CD14-positive monocyte (primary cell): ENCODE results near the gene ALPK3. TPM values are rescaled to one million over a fixed set of nuclear protein-coding genes. Genes with fewer than 3 reads are reported as not detected.

Source experiments
- DNase-seq, 3 donors: peaks; one replicate each; pipeline ENCODE4 v3.0.0-alpha.2; 2011 to 2022
- H2AFZ ChIP-seq: 2 replicates; pipeline ENCODE4 v1.6.0; 2012; ENCODE audit warnings: mild to moderate bottlenecking, low read depth, low read length, inconsistent platforms; ENCODE audit not compliant: insufficient read depth, poor library complexity, severe bottlenecking
- H3K27ac ChIP-seq, 2 donors: 1 replicate in 1 of 2; 2 replicates in 1 of 2; pipeline ENCODE4 v1.5.1; 2012 to 2013; ENCODE audit warnings: low read length in 2 of 2, control low read depth in 1 of 2, inconsistent platforms in 1 of 2, low read depth in 1 of 2, mild to moderate bottlenecking in 1 of 2
- H3K27me3 ChIP-seq, 2 donors: one replicate each; pipeline versions ENCODE4 v1.6.0 to v1.6.1; 2011 to 2013; ENCODE audit warnings: low read length in 2 of 2; ENCODE audit not compliant: control insufficient read depth in 2 of 2, insufficient read depth in 2 of 2
- H3K36me3 ChIP-seq, 2 donors: replicated peaks in 1 of 2; 1 replicate in 1 of 2; 2 replicates in 1 of 2; pipeline versions ENCODE4 v1.5.1 to v1.6.1; 2012 to 2013; ENCODE audit warnings: low read length in 2 of 2, control low read depth in 1 of 2, inconsistent platforms in 1 of 2, mild to moderate bottlenecking in 1 of 2; ENCODE audit not compliant: insufficient read depth in 2 of 2, control insufficient read depth in 1 of 2
- H3K4me1 ChIP-seq, 2 donors: 1 replicate in 1 of 2; 2 replicates in 1 of 2; pipeline versions ENCODE4 v1.5.1 to v1.6.1; 2012 to 2013; ENCODE audit warnings: low read length in 2 of 2, control low read depth in 1 of 2, inconsistent platforms in 1 of 2, mild to moderate bottlenecking in 1 of 2, moderate library complexity in 1 of 2; ENCODE audit not compliant: insufficient read depth in 2 of 2, control insufficient read depth in 1 of 2
- H3K4me2 ChIP-seq: replicated peaks from 2 replicates; pipeline ENCODE3; 2012; ENCODE audit warnings: low read length, moderate library complexity, mild to moderate bottlenecking; ENCODE audit not compliant: poor library complexity, severe bottlenecking; ENCODE audit errors: extremely low read depth
- H3K4me3 ChIP-seq, 3 experiments: fragments of 200-600 bp in 1 of 3; sonication (generic) in 1 of 3; replicated peaks in 1 of 3; 1 replicate in 2 of 3; 2 replicates in 1 of 3; pipeline ENCODE4 v1.5.1; 2011 to 2013; ENCODE audit warnings: low read length in 3 of 3, mild to moderate bottlenecking in 3 of 3, control low read depth in 2 of 3, low read depth in 2 of 3, inconsistent platforms in 1 of 3, moderate library complexity in 1 of 3
- H3K79me2 ChIP-seq: 2 replicates; pipeline ENCODE4 v1.6.0; 2012; ENCODE audit warnings: mild to moderate bottlenecking, control low read depth, inconsistent platforms, low read length, moderate library complexity; ENCODE audit not compliant: insufficient read depth
- H3K9ac ChIP-seq: 2 replicates; pipeline ENCODE4 v1.6.0; 2017; ENCODE audit warnings: low read length, mild to moderate bottlenecking; ENCODE audit not compliant: insufficient read depth, poor library complexity, severe bottlenecking
- H3K9me3 ChIP-seq, 2 donors: replicated peaks in 1 of 2; 1 replicate in 1 of 2; 2 replicates in 1 of 2; pipeline versions ENCODE4 v1.5.1 to v1.6.1; 2012 to 2013; ENCODE audit warnings: low read length in 2 of 2, control low read depth in 1 of 2; ENCODE audit not compliant: control insufficient read depth in 1 of 2, insufficient read depth in 1 of 2
- H4K20me1 ChIP-seq: 2 replicates; pipeline ENCODE4 v1.6.0; 2012; ENCODE audit warnings: mild to moderate bottlenecking, low read length, control low read depth, moderate library complexity; ENCODE audit not compliant: insufficient read depth
- H3K27ac Mint-ChIP-seq, 7 donors: one replicate each; pipeline ENCODE4 v1.8.0; 2020; ENCODE audit warnings: mild to moderate bottlenecking in 7 of 7, mixed read lengths in 7 of 7, moderate library complexity in 6 of 7, inconsistent platforms in 2 of 7
- H3K27me3 Mint-ChIP-seq, 3 donors: one replicate each; pipeline ENCODE4 v1.8.0; 2021 to 2022; ENCODE audit warnings: low read depth in 3 of 3, mild to moderate bottlenecking in 3 of 3, mixed read lengths in 3 of 3, moderate library complexity in 3 of 3, inconsistent platforms in 1 of 3
- H3K36me3 Mint-ChIP-seq, 2 donors: one replicate each; pipeline ENCODE4 v1.8.0; 2020; ENCODE audit warnings: mixed read lengths in 2 of 2, inconsistent platforms in 1 of 2, mild to moderate bottlenecking in 1 of 2
- H3K4me1 Mint-ChIP-seq: one replicate; pipeline ENCODE4 v1.8.0; 2020; ENCODE audit warnings: mild to moderate bottlenecking, mixed read lengths
- H3K4me3 Mint-ChIP-seq, 2 donors: one replicate each; pipeline ENCODE4 v1.8.0; 2020; ENCODE audit warnings: mild to moderate bottlenecking in 2 of 2, mixed read lengths in 2 of 2, moderate library complexity in 1 of 2
- H3K9me3 Mint-ChIP-seq, 7 donors: one replicate each; pipeline ENCODE4 v1.8.0; 2020 to 2022; ENCODE audit warnings: mixed read lengths in 7 of 7, mild to moderate bottlenecking in 6 of 7, moderate library complexity in 6 of 7, inconsistent platforms in 2 of 7
- CTCF ChIP-seq: fragments of 200-600 bp; IDR thresholded peaks from one replicate; pipeline ENCODE4 v1.8.0; 2022; ENCODE audit warnings: antibody characterized with exemption, mild to moderate bottlenecking
- WGBS: methylation state at CpG from one replicate; pipeline ENCODE4 v1.1.5; 2013; ENCODE audit warnings: missing lambda C conversion rate; ENCODE audit not compliant: insufficient coverage; 5-methylcytosine and 5-hydroxymethylcytosine counted together
- intact Hi-C, 2 donors: fragments of 100-400 bp; cut with micrococcal nuclease; formaldehyde crosslinking; loops; one replicate each; pipeline versions ENCODE4 v1.15.0 to v1.15.1; 2023
- polyA plus RNA-seq, 3 donors: library from polyadenylated mRNA; depleted of rRNA in 1 of 3; unstranded in 2 of 3; stranded (reverse) in 1 of 3; fragments of 300-500 nt in 2 of 3; fragments of >200 nt in 1 of 3; fragmentation: Illumina TruSeq in 2 of 3; gene quantifications; 1 replicate in 2 of 3; 2 replicates in 1 of 3; pipeline ENCODE4 v1.2.3, GENCODE V29; 2012 to 2021

Gene ALPK3
- polyA plus RNA-seq, 3 donors: 0.02 to 0.12 TPM; not detected in 1

- no peak overlapping the region for H3K9ac ChIP-seq
- no peaks in the 10 kb centered on the region for H3K9me3 Mint-ChIP-seq
- no peaks in the 10 kb centered on the region for H3K4me1 Mint-ChIP-seq
- H3K9me3 ChIP-seq: no peaks in the 10 kb centered on the region
- H3K4me1 ChIP-seq: no peaks in the 10 kb centered on the region
- no peak overlapping the region for H3K4me2 ChIP-seq
- intact Hi-C loops: no loop called here
- H3K27ac ChIP-seq: no peak overlapping the region
- no peak overlapping the region for H2AFZ ChIP-seq
- WGBS: 95% methylated on average over 13 of the region's 16 CpGs
- no peaks in the 10 kb centered on the region for H4K20me1 ChIP-seq
- peaks cover 0 to 2% (median 0%) of the 10 kb centered on the region in 3 donors for H3K27me3 Mint-ChIP-seq
- no peaks in the 10 kb centered on the region for H3K36me3 ChIP-seq
- H3K27me3 ChIP-seq: no peaks in the 10 kb centered on the region
- H3K36me3 Mint-ChIP-seq: no peaks in the 10 kb centered on the region
- H3K79me2 ChIP-seq: no peaks in the 10 kb centered on the region
- no peak for DNase-seq
- TF ChIP-seq CTCF: no peak
- H3K4me3 Mint-ChIP-seq: no peak overlapping the region
- H3K27ac Mint-ChIP-seq: peak overlapping the region in 2 of 7 donors; percentile 15 to 29
- no peak overlapping the region for H3K4me3 ChIP-seq
Observed at GRCh38 chr15:84856731-84857417, 39.7 kb downstream of the ALPK3 start.

- Mint-ChIP-seq H3K36me3 (no peaks in the 10 kb centered on the region), H3K9me3 (no peaks in the 10 kb centered on the region), H3K27ac (no peak overlapping the region), H3K4me1 (no peaks in the 10 kb centered on the region), H3K4me3 (no peak overlapping the region), H3K27me3 (peaks cover 0 to 2% (median 0%) of the 10 kb centered on the region in 3 donors)
- Histone ChIP-seq H3K4me2 (no peak overlapping the region), H2AFZ (no peak overlapping the region), H3K36me3 (no peaks in the 10 kb centered on the region), H3K27ac (no peak overlapping the region), H3K9me3 (no peaks in the 10 kb centered on the region), H3K27me3 (no peaks in the 10 kb centered on the region), H4K20me1 (no peaks in the 10 kb centered on the region), H3K4me3 (no peak overlapping the region), H3K79me2 (no peaks in the 10 kb centered on the region), H3K4me1 (no peaks in the 10 kb centered on the region), H3K9ac (no peak overlapping the region)
- DNase-seq: no peak
- intact Hi-C loops: no loop called here
- TF ChIP-seq CTCF: no peak
- 93% methylated on average over 15 of the region's 15 CpGs for WGBS
Observed at GRCh38 chr15:84857418-84858004, 40.4 kb downstream of the ALPK3 start.
